NCI-H1048 (cell line): Measurements from ENCODE around the gene SSTR1.
"Not testable (repeated sequence)": the region's sequence is repeated elsewhere in the genome, so short reads cannot be mapped to it uniquely, and the experiment has no call there.

Experiments used
- DNase-seq: peaks from one replicate; lab custom pipeline; 2025; lab: John Stamatoyannopoulos, UW

The SSTR1 gene

GRCh38 chr14:38207736-38208617 is at the start of gene SSTR1:
SSTR1 (plus strand) TSS chr14:38207904; CDS start chr14:38209390, 1,486 bp downstream.
- DNase-seq = no peak

- DNase-seq = no peak
Measured at GRCh38 chr14:38158468-38158867, 49.2 kb upstream of the SSTR1 start.

GRCh38 chr14:38168416-38168815 is 39.3 kb upstream of the SSTR1 start:
- no peak for DNase-seq

GRCh38 chr14:38171197-38171596 is 36.5 kb upstream of the SSTR1 start:
- no peak for DNase-seq

- no peak for DNase-seq
Measured at GRCh38 chr14:38174711-38175110, 33.0 kb upstream of the SSTR1 start.

- DNase-seq = no peak
Measured at GRCh38 chr14:38175658-38176057, 32.0 kb upstream of the SSTR1 start.

GRCh38 chr14:38176379-38176778 is 31.3 kb upstream of the SSTR1 start:
- no peak for DNase-seq

GRCh38 chr14:38184132-38184531 is 23.6 kb upstream of the SSTR1 start:
- no peak for DNase-seq

- no peak for DNase-seq
Measured at GRCh38 chr14:38185671-38186070, 22.0 kb upstream of the SSTR1 start.

GRCh38 chr14:38186216-38186615 is 21.5 kb upstream of the SSTR1 start:
- DNase-seq = no peak

GRCh38 chr14:38187528-38187927 is 20.2 kb upstream of the SSTR1 start:
- DNase-seq = no peak

GRCh38 chr14:38189930-38190726 is 17.6 kb upstream of the SSTR1 start:
- DNase-seq = no peak

- not testable (repeated sequence) for DNase-seq
Measured at GRCh38 chr14:38190846-38191245, 16.9 kb upstream of the SSTR1 start.

- DNase-seq = not testable (repeated sequence)
Measured at GRCh38 chr14:38191491-38191890, 16.2 kb upstream of the SSTR1 start.

GRCh38 chr14:38197001-38197783 is 10.5 kb upstream of the SSTR1 start:
- DNase-seq = no peak

- DNase-seq = no peak
Measured at GRCh38 chr14:38197784-38198335, 9.8 kb upstream of the SSTR1 start.

- DNase-seq = no peak
Measured at GRCh38 chr14:38198425-38198824, 9.3 kb upstream of the SSTR1 start.

GRCh38 chr14:38199076-38199475 is 8.6 kb upstream of the SSTR1 start:
- DNase-seq = no peak

- DNase-seq = no peak
Measured at GRCh38 chr14:38199739-38200138, 8.0 kb upstream of the SSTR1 start.

- no peak for DNase-seq
Measured at GRCh38 chr14:38201137-38201828, 6.4 kb upstream of the SSTR1 start.

GRCh38 chr14:38202444-38203191 is 5.1 kb upstream of the SSTR1 start:
- DNase-seq = no peak
